Stimulated activated naive CD4-positive, alpha-beta T cell treated with Interleukin-2 at 50 U/mL for 16 hours (primary cell): ENCODE data around the gene ANKRD13B.
A peak's percentile ranks its signal among the peaks of the same experiment; 100 is the strongest.

Experiments
- DNase-seq: peaks from one replicate; lab custom pipeline; 2025; lab: John Stamatoyannopoulos, UW

Gene ANKRD13B

GRCh38 chr17:29594519-29595090 is 1.7 kb downstream of the ANKRD13B start:
- DNase-seq, result no peak

GRCh38 chr17:29595107-29595942 is 2.4 kb downstream of the ANKRD13B start:
- no peak for DNase-seq

DNA sequence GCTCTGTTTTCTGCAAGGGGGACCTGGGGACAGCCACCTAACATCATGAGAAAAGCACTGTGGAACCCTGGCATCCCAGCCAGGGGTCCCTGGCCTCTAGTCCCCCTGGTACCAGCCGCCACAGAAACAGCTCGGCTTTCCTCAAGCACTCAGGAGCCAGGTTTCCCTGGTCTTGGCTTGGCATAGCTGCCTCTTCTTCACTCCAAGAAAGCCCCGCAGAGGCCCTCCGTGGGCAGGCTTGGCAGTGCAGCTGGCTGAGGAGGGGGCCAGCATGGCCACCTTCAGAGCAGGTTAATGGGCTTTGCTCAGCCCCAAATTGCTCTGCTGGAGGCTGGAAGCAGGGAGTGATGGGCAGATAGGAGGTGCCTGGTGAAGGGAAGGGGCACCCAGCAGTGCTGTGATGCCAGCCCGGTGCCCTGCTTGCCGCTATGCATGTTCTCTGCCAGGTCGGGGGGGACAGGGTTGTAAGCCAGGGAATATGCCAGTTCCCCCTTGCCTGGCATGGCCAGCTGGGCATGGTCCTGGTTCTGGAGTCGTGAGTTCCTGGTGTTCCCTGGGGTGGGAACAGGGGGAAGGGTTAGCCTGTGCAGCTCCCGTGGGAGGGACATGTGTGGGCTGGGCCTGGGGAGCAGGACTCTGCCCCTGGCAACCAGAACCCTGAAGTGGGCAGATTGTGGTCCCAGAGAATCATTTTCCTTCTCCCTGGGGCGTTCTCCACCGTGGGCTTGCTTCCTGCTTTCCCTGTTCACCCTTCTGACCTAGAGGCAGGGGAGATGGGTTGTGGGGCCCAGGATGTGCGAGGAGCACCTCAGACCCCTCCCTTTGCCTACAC is 3.2 kb downstream of the ANKRD13B start:
- no peak for DNase-seq

GRCh38 chr17:29596811-29597210 is 3.9 kb downstream of the ANKRD13B start:
- no peak for DNase-seq

DNA sequence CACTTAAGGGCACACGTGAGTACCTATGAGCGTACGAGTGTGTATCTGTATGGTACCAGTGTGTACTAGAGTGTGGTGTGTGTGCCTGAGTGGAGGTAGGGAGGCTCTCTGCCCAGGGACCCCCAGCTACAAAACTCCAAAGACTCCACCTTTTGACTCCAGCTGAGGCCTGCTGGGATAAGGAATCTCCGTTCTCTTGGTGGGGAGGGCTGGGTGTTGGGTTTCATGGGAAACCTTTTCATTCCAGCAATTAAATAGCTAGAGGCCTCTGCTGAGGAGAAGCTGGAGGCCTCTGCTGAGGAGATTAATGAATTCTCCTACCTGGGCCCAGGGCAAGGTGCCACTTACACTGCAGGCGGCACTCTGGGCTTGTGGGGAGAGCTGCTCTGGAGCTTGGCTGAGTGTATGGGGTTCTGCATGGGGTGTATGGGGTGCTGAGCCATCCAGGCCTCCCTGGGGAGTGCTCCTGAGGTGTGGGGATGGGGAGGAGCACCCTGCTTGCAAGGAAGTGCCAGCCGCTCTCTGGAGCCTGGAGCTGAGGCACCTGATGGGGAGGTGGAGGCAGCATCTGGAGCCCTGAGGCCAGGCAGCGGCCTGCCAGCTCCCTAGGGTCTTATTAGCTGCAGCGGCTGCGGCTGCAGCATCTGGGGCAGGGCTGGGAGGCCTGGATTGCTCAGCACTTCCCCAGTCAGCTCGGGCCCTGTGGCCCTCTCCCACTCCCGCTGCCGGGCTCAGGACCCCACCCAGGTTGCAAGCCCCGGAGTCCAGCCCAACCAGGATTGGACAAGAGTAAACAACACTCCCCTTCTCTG is 4.6 kb downstream of the ANKRD13B start:
- no peak for DNase-seq

DNA sequence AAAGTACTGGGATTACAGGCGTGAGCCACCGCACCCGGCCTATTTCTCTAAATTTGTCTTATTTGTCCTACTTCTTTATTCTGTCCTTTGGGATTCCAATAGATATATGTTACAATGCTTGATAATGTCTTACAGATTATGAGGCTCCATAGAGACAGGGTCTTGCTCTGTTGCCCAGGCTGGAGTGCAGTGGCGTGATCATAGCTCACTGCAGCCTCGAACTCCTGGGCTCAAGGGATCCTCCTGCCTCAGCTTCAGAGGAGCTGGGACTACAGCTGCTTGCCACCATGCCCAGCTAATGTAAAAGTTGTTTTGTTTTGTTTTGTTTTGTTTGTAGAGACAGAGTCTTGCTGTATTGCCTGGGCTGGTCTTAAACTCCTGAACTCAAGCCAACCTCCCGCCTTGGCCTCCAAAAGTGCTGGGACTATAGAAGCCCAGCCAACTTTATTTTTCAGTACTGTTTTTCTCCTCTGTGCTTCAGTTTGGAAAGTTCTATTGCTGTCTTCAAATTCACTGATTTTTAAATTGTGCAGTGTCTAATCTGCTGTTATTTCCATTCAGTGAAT is 10.3 kb downstream of the ANKRD13B start:
- DNase-seq, result no peak

DNA sequence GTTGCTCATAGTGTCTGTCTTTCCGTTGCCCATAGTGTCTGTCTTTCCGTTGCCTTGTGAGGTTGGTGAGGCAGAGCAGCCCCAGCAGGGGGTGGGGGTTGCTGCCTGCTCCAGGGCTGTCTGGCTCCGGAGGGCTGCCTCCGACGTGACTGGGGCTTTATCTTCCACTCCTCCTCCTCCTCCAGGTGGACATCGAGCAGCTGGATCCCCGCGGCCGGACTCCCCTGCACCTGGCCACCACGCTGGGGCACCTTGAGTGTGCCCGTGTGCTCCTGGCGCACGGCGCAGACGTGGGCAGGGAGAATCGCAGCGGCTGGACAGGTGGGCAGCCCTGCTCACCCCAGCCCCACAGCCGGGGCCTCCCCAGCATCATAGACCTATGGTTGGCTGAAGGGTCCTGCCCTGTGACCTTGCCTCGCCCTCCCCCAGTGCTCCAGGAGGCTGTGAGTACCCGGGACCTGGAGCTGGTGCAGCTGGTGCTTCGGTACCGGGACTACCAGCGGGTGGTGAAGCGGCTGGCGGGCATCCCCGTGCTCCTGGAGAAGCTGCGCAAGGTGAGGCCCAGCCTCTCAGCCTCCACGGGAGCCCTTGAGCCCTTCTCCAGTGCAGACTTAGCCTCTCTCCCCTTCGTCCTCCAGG is 14.7 kb downstream of the ANKRD13B start:
- DNase-seq, result no peak

GRCh38 chr17:29608986-29609385 is 16.1 kb downstream of the ANKRD13B start:
- DNase-seq, result no peak

GRCh38 chr17:29610395-29610794 is 17.5 kb downstream of the ANKRD13B start:
- no peak for DNase-seq

DNA sequence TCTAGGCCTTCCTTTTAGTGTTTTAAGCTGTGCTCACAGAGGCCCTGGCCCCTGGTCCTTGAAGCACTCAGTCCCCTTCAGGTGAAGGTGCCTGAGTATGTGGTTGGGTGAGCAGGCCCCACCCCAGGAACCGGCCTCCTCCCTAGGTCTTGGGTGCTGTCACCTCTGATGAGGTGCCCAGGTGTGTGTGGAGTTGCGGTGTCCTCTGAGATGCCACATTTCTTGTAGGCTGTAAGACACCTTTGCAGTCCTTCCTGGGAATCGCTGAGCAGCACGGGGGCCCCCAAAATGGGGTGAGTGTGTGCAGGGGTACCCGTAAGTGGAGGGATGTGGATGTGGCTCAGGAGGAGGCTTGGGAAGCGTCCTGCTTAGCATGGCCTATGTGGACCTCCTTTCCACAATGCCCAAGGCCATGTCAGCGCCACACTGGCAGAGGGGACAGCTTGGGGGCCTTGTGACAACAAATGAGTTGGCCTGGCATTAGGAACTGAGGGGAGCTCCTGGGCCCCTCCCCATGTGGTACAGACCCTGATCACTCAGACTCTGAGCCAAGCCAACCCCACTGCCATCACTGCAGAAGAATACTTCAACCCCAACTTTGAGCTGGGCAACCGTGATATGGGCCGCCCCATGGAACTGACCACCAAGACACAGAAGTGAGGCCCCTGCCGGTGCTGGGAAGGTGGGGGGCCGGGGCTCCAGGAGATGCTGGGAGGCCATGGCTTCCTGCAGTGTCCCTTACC is 18.6 kb downstream of the ANKRD13B start:
- DNase-seq, result no peak

GRCh38 chr17:29612094-29612403 is 19.1 kb downstream of the ANKRD13B start:
- no peak for DNase-seq

DNA sequence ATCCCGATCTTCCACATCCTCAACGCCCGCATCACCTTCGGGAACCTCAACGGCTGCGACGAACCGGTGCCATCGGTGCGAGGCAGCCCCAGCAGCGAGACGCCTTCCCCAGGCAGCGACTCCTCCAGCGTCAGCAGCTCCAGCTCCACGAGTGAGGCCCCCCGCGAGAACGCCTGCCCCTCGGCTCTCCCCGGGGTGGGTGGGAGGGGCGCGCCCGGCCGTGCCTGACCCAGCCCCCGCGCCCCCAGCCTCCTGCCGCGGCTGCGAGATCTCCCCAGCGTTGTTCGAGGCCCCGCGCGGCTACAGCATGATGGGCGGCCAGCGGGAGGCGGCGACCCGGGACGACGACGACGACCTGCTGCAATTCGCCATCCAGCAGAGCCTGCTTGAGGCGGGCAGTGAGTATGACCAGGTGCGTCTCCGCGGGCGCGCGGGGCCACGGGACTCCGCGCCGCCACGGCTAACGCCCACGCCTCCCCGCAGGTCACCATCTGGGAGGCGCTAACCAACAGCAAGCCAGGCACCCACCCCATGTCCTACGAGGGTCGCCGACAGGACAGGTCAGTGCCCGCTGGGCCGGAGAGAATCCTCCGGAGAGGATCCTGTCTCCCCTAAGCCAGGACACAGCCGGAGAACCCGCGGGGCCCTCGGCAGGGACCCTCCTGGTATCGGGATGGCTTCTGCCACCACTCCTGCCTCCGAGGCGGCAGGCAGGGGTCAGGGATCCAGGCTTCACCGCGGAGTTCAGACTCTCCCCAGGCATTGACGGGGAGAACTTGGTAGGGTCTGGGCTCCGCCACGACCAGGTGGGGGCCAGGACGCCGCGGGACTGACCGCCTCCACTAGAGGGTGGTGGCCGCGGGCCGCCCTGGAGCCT is 19.7 kb downstream of the ANKRD13B start:
- no peak for DNase-seq

DNA sequence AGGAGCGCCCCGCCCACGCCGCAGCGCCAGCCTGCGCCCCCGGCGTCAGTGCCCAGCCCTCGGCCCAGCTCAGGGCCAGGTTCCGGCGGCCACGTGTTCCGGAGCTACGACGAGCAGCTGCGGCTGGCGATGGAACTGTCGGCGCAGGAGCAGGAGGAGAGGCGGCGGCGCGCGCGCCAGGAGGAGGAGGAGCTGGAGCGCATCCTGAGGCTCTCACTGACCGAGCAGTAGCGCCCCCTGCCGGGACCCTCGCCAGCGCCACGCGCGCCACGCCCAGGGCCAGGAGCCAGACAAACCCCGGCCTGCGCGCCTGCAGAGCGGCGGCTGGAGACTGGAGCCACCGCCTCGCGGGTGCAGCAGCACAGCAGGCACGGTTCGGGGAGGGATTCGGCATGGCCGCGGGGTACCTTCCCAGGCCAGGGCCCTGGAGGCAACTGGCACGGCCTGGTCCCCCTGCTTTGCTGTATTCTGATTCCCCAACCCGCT is 20.5 kb downstream of the ANKRD13B start:
- DNase-seq, result peak; percentile 88

- DNase-seq, result no peak
Measured at GRCh38 chr17:29613856-29614255, 20.9 kb downstream of the ANKRD13B start.

- no peak for DNase-seq
Measured at GRCh38 chr17:29614349-29615047, 21.6 kb downstream of the ANKRD13B start.

GRCh38 chr17:29615048-29615385 is 22.1 kb downstream of the ANKRD13B start:
- DNase-seq, result peak; percentile 61

GRCh38 chr17:29615492-29616299 is 22.8 kb downstream of the ANKRD13B start:
- DNase-seq, result peak; percentile 79
